ENCODE results near the gene FAS.
"Not testable (repeated sequence)": the region's sequence is repeated elsewhere in the genome, so short reads cannot be mapped to it uniquely, and the experiment has no call there.

Gene FAS

DNA sequence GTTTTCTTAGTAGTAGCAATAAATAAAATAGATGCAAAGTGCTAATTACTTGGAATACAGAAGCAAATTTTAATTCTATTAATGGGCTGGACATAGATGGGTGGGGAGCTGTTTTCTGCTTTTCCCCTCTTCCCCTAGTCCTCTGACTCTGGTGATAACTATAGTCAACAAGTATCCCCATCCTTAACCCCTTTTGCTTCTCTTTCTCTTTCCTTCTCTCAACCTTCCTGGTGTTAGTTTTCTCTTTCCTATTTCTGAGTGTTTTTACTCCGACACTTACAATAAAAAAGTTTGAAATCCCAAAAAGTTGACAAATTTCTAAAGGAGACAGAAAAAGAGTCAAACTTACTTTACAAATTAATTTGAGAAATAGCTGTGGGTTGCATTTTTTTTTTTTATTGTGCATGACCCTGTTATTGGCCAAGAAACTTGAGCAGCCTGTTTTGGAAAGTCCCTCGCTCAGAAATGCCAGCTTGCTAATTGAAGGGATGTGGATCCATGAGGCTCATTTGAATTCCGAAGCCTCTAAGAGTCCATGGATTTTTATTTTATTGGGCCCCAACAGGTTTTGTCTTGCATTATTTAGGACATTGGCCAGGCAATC is 2.4 kb downstream of the FAS start:
- FAIRE-seq = no peak
- DNase-seq (ENCODE audit: low spot score) = no peak

DNA sequence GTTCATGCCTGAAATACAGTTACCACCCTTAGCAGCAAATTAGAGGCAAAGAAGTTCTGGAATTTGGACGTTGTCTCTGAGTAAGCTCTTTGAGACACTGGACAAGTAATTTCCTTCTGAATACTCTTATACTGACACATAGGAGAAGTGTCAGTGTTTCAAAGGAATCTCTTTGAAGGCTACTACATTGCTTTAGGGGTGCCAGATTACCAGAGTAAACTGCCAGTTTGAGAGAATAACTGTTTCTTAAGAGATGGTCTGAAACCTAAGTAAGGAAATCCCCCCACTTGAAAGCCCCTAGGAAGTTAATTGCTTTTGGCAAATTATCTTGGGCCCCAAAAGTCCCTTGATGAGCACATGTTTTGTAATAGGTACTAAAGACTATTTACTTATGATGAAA is 3.4 kb downstream of the FAS start:
- FAIRE-seq (no peak), DNase-seq (ENCODE audit: low spot score) (no peak)

DNA sequence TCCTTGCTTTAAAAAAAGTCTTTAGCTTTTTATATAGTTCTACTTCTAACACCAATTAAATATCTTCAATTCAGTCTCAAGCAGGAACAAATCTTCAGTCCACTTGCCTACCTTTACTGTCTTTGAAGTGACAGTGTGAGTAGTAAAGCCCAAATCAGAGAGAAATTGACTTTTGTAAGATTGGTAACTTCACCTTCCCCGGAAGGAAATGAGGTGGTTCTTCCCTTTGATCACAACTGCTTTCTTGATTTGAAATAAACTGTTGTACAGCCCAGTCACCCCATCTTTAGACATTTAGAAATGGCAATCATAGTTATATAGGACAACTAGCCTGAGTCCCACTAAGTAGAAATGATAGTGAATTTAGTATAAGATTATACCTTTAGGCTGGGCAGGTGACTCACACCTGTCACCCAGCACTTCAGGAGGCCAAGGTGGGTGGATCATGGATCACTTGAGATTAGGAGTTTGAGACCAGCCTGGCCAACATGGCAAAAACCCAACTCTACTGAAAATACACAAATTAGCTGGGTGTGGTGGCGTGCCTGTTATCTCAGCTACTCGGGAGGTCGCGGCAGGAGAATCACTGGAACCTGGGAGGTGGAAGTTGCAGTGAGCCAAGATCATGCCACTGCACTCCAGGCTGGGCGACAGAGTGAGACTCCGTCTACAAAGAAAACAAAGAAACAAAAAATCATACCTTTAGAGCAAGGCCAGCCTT is 4.7 kb downstream of the FAS start:
- DNase-seq (ENCODE audit: low spot score) (no peak), FAIRE-seq (no peak)

DNA sequence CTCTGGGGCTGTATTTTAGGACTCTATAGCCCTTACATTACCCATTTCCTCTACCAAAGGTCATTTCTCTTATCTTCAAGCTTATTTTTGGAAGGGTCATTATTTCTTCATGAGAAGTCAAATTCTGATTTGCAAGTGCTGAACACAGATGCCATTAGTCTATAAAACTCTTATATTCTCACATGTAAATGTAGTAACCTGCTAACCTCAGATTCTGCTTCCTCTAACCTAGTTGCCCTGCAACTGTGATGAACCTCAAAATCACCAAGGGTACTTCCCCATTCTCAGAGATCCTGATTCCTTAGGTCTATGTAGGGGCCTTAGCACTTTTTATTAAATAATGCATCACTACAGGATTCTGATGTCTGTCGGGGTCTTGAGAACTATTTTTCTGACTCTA is 6.3 kb downstream of the FAS start:
- FAIRE-seq (no peak), DNase-seq (ENCODE audit: low spot score) (no peak)

GRCh38 chr10:88999625-89000024 is 9.0 kb downstream of the FAS start:
- FAIRE-seq (no peak), DNase-seq (ENCODE audit: low spot score) (no peak)

DNA sequence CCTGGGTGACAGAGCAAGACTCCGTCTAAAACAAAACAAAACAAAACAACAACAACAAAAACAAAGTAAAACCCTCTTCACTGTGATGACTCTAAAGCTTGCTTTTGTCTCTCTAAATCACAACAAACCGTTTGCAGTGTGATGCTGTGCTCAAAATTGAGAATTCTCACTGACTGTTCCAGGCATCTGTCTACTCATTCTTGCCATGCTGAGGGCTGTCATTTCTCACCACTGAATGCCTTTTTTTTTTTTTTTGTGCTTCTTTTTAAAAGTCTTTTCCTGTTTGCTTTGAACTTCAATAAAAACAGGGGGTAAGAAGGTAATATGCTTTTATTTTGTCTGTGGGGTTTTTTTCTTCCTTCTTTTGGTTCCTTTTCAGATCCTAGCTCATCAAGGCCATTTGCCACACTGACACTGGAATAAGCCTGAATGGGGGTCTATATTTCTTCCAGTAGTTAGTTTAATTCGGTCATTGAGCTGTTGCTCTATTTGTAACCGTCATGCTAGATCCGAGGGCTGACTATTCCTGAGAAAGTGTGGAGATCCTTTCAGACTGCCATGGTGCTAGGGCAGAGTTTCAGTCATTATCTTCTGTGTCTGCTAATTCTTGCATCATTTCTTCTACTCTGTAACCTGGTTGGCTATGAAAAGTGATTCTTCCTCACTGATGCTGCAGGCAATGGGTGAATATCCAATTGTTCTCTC is 10.6 kb downstream of the FAS start:
- FAIRE-seq (no peak), DNase-seq (ENCODE audit: low spot score) (no peak)

DNA sequence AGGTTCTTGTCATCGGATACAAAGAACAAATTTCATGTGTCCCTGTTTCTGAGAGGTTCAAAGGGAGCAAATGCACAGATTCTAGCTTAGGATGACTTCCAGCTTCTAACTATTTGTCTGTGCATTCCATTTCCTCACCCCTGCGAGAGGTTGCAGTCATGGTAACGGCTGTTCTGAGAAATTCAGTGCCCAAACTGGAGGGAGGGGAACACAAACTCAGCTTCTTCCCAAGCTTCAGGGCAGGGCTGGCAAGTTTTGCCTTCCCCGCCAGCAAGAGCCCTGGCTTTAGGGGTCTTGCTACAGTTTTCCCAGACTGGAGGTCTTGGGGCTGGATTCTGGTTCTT is 11.1 kb downstream of the FAS start:
- DNase-seq (ENCODE audit: low spot score) (no peak), FAIRE-seq (no peak)

DNA sequence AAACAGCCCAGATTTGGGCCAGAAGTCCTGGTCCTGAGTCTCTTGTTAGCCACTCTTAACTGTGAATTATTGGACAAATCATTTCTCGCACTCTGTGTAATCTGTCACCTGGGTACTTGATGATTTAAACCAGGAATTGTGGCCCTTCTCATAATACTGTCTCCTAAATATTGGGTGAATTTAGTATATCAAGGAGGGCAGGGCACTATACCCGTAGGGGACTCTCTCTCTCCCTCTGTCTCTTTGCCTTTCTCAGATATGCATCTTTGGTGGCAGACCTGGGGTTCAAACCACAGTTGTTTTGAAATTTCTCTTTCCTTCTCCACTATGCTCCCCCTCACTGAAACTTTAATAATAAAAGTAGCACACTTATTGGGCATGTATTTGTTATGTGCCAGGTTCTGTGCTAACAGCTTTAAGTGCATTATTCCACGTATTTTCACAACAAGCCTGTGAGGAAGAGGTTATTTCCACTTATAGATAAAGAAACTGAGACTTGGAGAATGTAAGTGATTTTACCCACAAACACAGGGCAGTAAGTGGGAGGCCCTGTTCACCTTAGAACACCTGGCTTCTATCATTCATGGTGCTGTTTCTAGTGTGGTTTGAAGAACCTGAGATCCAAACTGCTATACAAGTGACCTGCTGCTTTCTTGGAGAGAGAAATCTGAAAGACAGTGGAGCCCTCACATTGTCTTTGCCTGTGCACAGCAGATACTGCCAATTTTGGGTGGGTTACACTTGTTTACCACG is 11.8 kb downstream of the FAS start:
- DNase-seq (ENCODE audit: low spot score) = no peak
- FAIRE-seq = no peak

DNA sequence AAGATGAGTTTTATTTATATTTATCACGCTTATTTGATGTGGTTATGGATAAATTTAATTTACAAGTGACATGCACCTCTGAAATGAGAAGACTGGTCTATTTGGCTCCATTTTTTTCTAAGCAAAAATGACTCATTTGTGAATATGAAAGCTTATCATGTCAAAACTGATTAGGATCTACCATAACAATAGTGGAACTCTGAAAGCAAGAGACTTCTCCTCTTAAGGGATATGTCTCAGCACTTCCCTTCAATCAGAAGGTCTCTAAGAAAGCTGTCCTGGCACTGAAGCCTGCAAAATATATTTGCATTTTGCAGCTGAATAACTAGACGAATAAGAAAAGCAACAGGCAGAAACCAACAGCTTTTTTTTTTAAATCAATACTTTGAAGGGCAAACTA is 12.7 kb downstream of the FAS start:
- no peak for DNase-seq (ENCODE audit: low spot score)
- no peak for FAIRE-seq

- DNase-seq (ENCODE audit: low spot score) (no peak), FAIRE-seq (no peak)
These were observed 16.7 kb downstream of the FAS start for GRCh38 chr10:89007129-89007893.

GRCh38 chr10:89018700-89019346 is 28.2 kb downstream of the FAS start:
- FAIRE-seq; DNase-seq (ENCODE audit: low spot score): not testable (repeated sequence)

GRCh38 chr10:89019569-89020327 is 29.1 kb downstream of the FAS start:
- FAIRE-seq = no peak
- no peak for DNase-seq (ENCODE audit: low spot score)

GRCh38 chr10:89021526-89021925 is 30.9 kb downstream of the FAS start:
- DNase-seq (ENCODE audit: low spot score); FAIRE-seq: not testable (repeated sequence)

GRCh38 chr10:89022734-89023133 is 32.1 kb downstream of the FAS start:
- DNase-seq (ENCODE audit: low spot score) = peak; percentile 12
- no peak for FAIRE-seq

DNA sequence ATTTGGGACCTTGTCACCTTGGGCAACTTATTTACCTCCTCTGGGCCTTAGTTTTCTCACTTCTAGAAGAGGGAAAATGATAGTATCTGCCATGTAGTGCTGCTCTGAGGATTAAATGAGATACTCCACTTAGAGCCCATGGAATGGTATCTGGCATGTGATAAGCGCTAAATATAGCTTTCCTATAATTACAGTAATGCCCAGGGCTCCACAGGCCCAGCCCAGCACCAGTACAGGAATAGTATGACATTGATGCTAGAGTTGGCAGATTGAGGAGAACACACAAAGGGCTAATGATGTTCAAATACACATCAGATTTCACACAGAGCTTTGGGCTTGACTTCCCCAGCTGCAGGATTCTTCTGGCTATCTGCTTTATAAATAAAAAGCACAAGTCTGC is 34.9 kb downstream of the FAS start:
- DNase-seq (ENCODE audit: low spot score) = no peak
- FAIRE-seq = no peak

DNA sequence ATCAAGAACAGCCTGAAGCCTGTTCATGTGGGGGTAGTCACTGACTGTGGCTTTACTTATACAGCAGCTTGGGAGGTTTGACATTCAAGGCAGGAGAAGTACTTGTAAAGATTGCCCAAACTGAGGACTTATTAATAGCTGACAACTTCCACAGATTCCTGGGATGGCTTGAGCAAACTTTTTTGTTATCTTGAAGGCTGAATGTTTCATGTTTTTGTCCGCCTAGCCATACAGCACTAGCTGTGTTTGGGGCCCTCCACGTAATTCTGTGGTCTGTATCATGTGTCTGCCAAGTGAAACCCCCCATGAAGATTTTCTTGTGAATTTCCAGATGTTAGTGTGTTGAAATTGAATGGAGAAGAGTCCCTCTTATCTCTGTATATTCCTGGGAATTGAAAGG is 38.6 kb downstream of the FAS start:
- FAIRE-seq = no peak

DNA sequence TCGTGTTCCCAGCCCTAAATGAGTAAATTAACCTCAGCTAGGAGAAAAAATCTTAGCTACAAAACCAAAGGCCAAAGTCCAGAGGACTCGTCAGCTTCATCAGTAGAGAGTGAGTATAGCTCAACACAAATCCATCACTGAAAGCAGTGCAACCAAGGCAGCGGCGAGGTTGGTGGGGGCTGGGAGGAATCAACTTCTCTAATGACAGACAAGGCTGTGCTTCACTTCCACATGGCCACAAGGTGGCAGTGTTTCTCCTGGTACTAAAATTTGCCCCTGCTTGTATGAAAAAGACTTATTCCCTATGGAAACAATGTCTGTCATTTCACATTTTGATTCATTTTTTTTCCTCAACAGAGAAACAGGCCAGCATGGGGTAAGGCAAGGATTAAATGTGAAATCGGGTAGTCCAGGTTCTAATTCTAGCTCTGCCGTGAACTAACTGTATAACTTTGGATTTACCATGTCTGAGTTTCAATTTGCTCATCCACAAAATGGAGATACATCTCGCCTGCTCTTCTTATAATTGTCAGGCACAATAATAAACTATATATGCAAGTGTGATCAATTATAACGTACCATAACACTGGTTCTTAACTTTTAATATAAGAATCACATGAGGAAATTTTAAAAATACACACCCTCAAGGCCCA is 39.3 kb downstream of the FAS start:
- DNase-seq (ENCODE audit: low spot score) (peak; percentile 58), FAIRE-seq (peak; percentile 59)

More for the DNA sequence above, 38.6 kb downstream of the FAS start:
- no peak for DNase-seq (ENCODE audit: low spot score)

DNA sequence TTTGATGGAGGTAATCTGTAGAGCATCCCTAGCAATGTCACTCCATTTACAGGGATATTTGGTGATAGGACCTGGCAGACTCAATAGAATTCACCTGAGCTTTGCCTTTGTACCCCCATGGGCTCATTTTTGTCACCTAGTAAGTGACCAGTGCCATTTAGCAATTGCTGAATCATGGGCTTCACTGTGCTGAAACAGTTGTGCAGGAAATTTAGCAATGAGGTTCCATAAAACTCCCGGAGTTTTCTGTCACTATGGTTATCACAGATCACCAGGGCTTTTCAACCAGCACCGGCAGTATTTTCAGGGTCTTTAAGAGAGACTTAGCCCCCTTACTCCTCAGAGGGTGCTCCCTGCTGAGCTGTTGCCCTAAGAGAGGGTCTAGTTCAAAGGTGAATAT is 40.2 kb downstream of the FAS start:
- DNase-seq (ENCODE audit: low spot score) (no peak), FAIRE-seq (no peak)

- FAIRE-seq (no peak), DNase-seq (ENCODE audit: low spot score) (peak; percentile 23)
These were observed 41.7 kb downstream of the FAS start for GRCh38 chr10:89032141-89032891.
